ENCODE measurements around the gene CDPF1.

Gene CDPF1

DNA sequence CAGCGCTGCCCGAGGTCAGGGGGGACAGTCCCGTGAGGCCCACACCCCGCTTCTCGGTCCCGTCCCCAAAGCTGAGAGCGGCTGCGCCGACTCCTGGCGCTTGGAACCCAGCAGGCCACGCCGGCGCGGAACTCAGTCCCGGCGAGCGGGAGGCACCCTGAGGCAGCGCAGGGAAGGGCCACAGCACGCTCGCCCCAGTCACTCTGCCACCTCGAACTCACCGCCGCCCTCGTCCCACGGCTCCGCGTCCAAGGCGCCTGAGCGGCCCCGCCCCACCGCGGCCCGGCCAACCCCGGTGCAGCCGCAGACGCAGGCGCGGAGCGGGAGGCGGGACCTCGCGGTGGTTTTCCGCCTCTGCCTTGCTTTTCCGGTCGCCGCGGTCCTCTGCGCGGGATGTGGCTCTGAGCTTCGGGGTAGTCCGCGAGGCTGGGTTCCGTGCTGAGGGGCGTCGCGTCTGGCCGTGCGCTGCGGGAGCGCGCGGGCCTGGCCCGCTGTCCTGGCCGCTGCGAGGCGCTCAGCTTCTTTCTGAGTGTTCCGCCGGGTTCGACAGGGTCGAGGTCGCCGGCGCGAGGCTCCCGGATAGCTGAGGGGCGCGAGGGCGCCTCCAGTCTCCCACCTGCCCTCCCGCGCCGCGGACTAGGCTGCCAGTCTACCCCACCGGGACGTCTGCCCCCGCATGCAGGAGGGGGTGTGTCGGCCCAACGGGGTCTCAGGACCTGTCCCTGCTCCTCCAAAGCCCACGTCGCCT lies at the start of gene CDPF1:
TSS of gene CDPF1 (minus strand) at position 259 of the 748 bp plus-strand sequence. CDS start 2,009 bp downstream, outside the sequence.
- peak; percentile 73 for DNase-seq (ENCODE audit: low read depth)

- DNase-seq (ENCODE audit: low read depth), result no peak
Observed at GRCh38 chr22:46299101-46299500, 49.0 kb upstream of the CDPF1 start.

DNA sequence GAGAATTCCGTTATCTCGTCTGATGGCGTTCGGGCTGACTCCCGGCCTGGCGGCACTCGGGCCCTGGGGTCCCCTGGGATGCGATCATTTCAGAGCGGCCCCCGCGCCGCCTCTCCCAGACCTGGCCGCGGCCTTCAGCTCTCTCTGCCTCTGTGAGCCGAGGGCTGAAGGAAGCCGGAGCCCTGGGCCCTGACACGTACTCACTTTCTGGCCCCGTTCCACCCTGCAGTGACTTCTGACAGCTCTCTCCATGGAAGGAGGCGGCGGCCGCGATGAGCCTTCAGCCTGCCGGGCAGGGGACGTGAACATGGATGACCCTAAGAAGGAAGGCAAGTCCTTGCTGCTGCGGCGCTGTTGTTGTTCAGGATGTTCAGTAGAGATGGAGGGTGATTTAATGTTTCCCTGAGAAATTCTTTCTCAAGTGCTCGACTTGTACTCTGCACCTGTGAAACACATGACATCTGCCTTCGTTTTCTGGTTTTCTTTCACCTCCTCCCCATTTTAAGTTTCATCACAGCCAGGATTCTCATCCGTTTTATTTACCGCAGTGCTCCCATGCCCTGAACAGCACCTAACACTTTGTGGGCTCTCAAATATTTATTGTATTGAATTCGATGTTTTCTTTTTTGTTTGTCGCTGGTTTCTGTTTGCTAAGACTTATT lies 47.2 kb upstream of the CDPF1 start:
- peak; percentile 21 for DNase-seq (ENCODE audit: low read depth)

DNA sequence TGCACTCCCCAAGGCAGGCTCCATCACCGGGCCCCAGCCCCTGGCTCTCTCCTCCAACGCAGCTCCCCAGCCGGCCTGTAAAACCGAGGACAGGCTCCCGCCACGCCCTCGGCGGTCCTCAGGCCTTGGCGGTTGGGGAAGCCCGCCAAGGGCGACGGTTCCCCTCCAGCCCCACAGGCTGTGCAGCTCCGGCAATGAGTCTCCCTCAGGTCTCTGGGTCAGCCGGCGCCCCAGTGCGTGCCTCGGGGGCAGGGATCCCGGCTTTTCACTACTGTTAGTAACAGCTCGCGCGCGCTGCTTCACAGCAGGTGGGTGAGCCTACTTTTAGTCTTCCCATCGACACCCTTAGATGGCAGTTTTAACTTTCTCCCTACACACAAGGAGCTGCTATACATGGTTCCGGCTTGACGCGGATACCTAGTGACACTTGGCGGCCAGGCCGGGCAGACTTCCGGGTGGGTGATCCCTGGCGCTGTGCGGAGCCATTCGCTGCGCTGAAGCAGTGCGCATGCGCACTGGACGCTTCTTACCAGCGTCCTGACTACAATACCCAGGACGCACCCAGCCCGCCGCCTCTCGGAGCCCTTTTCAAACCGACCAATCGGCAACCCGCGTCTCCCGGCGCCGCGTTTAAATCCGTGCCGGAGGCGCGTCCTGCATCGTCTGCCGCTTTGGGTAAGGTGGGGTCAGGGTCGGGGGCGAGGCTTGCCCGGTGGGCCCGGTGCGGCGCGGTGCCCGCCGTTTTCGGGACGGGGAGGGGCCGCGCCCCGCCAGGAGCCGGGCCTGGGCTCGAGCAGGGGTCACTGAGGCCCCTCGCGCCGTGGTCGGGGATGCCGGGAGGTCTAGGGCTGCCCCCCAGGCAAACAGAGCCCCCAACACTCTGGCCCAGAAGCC lies 46.4 kb upstream of the CDPF1 start, which contains the start of gene GTSE1:
TSS of gene GTSE1 (plus strand) at position 614 of the 894 bp plus-strand sequence. CDS start 531 bp downstream, outside the sequence.
- peak; percentile 96 for DNase-seq (ENCODE audit: low read depth)

DNA sequence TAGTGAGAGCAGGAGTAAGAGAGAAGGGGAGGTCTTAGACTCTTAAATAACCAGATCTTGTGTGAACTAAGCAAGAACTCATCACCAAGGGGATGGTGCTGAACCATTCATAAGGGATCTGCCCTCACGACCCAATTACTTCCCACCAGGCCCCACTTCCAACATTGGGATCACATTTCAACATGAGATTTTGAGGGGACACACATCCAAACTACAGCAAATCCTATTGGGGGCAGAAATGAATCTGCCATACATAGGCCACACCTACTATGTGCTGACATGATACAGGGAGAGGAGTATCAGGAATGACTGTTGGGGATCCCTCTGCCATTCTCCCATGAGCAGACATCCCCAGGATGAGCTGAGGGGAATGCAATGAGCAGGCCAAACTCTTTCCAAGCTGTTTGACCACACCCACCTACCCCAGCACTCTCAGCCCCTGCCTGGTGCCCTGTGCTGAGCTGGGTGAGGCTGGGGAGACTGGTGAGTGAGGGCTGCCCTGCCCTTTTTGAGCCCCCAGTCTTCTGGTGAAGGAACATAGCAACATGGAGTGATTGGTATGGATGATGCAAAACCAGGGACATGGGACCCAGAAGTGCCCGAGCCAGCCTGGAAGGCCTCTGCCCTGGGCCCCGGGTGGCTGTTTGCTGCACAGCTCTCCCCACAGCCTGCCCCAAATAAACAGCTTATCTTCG lies 45.3 kb upstream of the CDPF1 start:
- no peak for DNase-seq (ENCODE audit: low read depth)

GRCh38 chr22:46294784-46295183 lies 44.7 kb upstream of the CDPF1 start:
- DNase-seq (ENCODE audit: low read depth), result no peak

DNA sequence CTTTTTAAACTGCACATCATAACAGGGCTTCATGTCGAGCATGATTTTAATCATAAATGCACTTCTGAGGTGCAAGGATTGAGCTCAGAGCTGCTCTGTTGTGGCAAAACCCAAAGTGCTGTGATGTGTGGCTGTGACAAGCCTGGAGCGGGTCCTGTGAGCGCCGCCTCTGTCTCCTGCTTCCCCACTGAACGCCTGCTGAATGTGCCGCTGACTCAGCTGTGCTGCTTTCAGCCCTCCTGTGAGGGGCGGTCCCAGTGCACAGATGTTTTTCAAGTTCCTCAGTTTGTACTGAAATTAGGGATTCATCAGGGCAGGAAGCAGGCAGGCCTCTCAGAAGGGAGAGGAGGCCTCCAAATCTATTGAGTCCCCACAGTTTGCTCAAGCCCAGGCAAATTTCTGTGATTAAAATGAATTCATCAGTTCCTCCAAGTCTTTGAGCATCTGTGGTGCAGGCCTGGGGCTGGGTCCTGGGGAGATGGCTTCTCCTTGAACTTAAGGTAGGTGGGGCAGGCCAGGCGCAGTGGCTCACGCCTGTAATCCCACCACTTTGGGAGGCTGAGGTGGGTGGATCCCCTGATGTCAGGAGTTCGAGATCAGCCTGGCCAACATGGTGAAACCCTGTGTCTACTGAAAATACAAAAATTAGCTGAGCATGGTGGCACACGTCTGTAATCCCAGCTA lies 43.6 kb upstream of the CDPF1 start:
- no peak for DNase-seq (ENCODE audit: low read depth)

DNA sequence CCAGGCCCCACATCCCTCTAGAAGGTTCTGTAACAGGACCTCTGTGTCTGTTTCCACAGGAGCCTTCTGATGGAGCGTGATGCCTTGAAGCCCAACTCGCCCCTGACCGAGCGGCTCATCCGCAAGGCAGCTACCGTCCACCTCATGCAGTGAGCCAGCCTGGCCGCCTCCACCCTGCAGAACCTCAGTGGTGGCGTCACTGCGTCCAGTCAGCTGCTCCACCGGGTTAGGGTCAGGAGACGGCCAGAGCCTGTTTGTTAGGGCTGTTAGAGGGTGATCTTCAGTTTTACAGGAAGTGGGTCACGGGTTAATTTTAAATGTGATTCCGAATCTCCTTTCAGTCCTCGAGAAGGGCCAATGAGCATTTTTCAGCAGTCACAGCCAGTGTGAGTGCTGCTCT lies 42.6 kb upstream of the CDPF1 start:
- no peak for DNase-seq (ENCODE audit: low read depth)

- DNase-seq (ENCODE audit: low read depth), result no peak
Observed at GRCh38 chr22:46292173-46292572, 42.1 kb upstream of the CDPF1 start.

GRCh38 chr22:46290843-46291785 lies 41.0 kb upstream of the CDPF1 start:
- no peak for DNase-seq (ENCODE audit: low read depth)

GRCh38 chr22:46290121-46290842 lies 40.2 kb upstream of the CDPF1 start:
- no peak for DNase-seq (ENCODE audit: low read depth)

DNA sequence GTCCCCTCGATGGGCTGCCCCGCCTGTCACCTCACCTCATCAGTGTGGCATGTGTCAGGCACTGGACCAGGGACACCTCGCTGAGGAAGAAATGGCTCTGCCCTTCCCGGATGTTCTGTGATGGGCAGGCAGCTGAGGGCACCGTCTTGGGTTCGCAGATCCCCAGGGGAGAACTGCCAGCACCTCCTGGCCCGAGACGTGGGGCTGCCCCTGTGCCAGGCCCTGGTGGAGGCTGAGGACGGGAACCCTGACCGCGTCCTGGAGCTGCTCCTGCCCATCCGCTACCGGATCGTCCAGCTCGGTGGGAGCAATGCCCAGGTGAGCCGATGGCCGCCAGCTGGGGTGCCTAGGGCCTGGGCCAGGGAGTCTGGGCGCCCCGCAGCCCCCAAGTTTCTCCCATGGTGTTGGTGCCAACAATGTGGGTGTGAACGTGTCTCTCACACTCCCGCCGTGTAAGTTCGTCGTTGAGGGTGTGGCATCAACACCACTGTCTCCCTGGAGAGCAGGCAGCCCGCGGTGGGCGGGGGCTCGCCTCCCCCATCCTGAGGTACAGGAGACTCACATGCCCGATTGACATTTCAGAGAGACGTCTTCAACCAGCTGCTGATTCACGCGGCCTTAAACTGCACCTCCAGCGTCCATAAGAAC lies 39.3 kb upstream of the CDPF1 start:
- DNase-seq (ENCODE audit: low read depth), result no peak

DNA sequence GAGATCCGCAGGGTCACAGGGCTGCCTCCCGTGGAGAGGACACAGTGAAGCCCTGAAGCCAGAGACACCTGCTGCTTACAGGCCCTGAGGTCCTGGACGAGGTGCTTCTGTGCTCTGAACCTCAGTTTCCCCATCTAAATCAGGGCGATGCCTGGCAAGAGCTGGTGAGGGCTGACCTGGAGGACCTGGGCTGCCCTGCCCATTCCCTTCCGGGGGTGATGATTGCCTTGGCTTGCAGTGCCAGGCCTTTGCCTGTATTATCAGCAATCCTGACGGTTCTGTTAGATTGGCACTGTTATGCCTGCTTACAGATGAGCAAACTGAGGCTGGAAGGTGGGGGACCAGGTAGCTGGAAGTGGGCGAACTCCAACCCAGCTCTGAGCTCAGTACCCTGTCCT lies 38.8 kb upstream of the CDPF1 start:
- no peak for DNase-seq (ENCODE audit: low read depth)

DNA sequence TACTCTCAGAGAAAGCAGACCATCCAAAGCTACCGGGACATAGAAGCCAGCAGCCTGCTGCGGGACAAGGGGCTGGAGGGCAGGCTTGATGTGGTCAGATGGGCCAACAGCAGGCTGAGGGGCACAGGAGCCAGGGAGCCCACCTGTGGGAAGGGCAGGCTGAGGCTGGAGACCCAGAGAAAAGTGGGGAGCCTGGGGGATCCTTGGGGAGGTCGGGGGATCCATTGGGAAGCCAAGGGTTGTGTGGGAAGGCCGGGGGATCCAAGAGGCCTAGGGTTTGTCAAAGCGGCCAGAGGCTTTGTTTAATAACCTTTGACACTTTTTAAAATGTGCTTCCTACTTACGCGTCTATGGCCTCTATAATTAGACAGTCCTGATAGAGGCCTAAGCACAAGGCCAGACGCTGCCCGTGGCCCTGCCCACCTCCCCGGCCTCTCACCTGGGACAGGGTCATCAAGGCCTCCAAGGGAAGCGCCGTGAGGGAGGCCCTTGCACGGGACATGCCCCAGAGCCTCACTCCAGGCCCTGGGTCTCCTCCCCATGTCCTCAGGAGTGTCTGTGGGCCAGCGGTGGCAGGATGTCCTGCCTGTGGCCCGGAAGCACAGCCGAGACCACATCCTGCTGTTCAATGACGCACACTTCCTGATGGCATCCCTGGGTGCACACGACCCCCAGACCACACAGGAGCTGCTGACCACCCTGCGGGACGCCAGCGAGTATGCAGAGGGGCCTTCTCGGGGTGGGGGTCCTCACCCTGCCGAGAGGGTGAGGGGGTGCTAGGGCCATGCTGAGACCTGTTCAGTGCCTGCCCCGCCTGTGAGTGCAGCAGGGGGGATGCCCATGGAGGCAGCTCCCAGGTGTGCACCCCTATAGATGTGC lies 38.0 kb upstream of the CDPF1 start:
- DNase-seq (ENCODE audit: low read depth), result no peak

- no peak for DNase-seq (ENCODE audit: low read depth)
Observed at GRCh38 chr22:46286941-46287872, 37.1 kb upstream of the CDPF1 start.

- no peak for DNase-seq (ENCODE audit: low read depth)
Observed at GRCh38 chr22:46286006-46286405, 35.9 kb upstream of the CDPF1 start.
